HG03095 (cell line): ENCODE results near the gene PRM3.
"Not testable (repeated sequence)": the region's sequence is repeated elsewhere in the genome, so short reads cannot be mapped to it uniquely, and the experiment has no call there.

Experiments used
- ATAC-seq: cut with Tn5 transposase; IDR thresholded peaks from one replicate; pipeline ENCODE4 v1.9.1; 2021; ENCODE audit warnings: moderate library complexity; ENCODE audit not compliant: unreplicated experiment

PRM3 gene

DNA sequence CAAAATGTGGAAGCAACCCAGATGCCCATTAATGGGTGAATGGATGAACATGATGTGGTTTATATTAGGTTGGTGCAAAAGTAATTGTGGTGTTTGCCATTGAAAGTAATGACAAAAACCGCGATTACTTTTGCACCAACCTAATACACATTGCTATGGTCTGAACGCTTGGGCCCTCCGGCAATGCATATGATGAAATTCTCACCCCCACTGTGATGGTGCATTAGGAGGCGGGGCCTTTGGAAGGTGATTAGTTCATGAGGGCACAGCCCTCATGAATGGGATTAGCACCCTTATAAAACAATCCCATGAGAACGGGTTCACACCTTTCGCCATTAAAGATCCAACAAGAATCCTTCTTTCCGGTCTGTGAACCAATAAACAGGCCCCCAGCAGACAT lies 33.0 kb upstream of the PRM3 start:
- no peak for ATAC-seq

DNA sequence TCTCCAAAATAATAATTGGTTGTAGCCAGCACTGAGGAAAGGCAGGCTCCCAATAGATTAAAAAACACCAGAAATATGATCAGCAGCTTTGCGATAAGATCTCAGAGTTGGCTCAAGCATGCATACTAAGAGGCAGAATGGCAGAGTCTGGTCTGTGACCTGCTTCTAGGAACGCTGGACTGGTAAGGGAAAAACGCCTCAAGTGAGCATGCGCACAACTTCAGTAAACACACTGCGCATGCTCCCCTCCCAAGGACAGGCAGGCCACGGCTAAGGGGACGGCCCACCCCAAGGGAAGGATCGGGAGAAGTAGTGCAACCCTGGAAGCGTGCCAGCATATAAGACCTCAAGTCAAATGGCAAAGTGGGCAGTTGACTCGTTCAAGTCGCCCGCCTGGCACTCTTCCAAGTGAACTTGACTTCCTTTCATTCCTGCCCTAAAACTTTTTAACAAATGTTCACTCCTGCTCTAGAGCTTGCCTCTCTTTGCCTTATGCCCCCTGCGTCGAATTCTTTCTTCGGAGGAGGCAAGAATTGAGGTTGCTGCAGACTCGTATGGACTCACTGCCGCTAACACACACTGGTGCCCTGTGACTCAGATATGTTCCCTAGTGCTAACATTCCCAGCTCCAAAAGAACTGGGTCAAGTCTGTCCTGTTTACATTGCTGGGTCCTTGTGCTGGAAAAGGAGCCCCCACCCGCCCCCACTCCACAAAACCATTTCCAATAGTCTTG lies 30.1 kb upstream of the PRM3 start:
- no peak for ATAC-seq

- no peak for ATAC-seq
Observed at GRCh38 chr16:11302977-11303376, 29.5 kb upstream of the PRM3 start.

DNA sequence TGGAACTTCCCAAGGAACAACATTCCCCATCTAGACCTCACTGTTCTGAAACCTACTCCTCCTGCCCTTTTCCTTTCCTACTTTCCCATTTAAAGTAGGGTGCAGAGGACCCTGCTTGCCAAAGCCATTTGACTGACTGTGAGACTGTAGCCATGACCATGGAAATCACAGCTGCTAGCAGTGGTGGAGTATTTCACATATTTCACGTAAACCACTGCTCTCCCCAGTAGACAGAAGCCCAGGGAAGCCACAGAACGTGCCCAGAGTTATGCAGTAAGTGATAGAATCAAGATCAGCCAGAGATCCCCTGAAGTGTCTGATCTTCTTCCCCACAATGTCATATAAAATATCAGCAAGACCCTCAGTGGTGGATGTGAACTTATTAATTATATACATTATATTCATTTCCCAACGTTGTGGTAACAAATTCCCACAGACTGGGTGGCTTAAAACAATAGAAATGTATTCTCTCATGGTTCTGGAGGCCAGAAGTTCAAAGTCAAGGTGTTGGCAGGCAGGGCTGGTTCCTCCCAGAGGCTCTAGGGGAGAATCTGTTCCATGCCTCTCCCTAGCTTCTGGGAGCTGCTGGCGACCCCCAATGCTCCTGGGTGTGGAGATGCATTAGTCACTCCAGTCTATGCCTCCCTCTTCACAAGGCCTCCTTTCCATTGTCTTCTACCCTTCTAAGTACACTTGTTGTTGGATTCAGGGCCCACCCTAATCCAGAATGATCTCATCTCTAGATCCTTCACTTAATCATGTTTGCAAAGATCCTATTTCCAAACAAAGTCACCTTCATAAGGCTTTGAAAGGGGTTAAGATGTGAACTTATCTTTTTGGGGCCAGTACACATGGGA lies 28.4 kb upstream of the PRM3 start:
- ATAC-seq: no peak

- ATAC-seq: no peak
Observed at GRCh38 chr16:11300560-11300892, 27.1 kb upstream of the PRM3 start.

DNA sequence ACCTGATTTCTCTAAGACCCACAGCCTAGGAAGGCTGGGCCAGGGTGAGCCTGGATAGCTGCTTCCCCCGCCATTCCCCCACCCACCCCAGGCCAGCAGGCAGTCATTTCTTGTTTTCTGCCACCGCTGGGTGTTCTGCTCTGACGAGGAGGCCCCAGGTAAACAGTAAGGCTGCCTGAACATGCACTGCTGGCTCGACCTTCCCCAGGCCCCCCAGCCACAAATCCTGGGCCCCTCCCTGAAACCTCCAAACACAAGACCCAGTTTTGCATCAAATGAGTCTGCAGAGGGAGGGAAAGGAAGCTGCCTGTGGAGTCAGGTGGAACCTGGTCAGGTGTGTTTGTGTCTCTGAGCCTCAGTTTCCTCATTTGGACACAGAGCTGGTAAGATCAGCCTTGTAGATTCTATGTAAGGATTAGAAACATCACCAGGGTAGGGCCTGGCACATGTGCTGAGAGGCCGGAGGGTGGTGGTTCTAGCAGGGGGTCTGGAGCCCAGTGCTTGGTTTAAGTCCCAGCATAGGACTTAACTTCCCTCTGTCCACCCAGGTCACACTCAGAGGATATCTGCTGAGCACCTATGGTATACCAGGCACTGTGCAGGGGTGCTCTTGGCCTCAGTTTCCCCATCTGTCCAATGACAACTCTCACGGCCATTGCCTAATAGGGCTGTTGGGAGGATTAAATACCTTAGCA lies 26.6 kb upstream of the PRM3 start:
- no peak for ATAC-seq

- ATAC-seq: not testable (repeated sequence)
Observed at GRCh38 chr16:11298950-11299547, 25.6 kb upstream of the PRM3 start.

GRCh38 chr16:11298143-11298900 lies 24.9 kb upstream of the PRM3 start:
- peak; percentile 24 for ATAC-seq

DNA sequence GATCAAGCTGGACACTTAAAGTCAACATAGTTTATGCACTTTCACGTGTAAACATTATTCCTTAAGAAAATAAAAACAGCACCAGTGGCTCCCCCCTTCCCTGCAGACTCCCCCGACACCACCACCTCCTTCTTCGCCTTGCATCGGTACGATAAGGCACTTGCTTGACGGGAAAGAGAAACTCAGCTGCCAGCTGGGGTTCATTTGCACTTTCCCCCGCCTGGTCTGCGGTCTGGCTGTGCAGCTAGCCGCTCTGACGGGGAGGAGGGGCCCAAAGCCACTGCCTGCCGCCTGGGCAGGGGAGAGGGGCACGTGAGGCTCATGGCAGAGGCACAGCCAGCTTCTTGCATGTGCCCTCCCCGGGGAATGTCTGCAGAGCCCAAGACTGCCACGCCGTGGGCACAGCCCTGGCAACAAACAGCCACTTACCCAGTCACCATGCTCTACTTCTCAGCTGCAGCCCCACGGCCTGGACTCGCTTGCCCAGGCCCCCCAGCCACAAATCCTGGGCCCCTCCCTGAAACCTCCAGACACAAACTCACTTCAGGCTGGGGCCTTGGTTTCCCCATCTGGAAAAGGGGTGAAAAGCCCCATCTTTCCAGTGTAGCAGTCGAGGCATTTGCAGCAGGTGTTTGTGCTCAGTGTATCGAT lies 24.2 kb upstream of the PRM3 start:
- ATAC-seq: peak; percentile 56

DNA sequence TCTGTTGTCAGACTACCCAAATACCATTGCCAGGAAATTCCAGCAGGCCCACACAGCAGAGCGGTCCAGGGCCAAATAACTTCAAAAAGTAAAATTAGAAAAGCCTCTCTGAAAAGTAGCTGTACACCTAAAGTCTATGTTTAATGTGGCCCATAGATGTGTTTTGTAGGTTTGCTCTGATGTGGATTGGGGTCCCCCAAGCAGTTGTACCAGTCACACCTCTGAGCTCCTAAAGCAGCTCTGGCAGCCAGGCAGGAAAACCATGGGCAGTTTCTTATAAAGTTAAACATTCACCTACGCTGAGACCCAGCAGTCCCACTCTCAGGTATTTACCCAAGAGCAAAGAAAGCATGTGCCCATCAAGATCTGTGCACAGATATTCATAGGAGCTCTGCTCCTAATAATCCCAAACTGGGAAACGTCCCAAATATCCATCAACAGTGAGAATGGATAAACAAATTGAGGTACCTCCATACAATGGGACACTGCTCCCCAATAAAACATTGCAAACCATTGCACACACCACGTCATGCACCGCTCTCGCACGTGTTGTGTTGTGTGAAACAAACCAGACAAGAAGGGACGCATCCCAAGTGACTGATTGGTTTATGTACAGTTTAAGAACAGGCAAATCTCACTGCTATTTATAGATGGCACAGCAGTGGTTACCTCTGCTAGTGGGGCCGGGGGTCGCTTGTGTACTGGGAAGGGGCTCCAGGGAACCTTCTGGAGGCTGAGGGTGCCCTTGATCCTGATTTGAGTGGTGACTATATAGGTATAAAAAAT lies 23.5 kb upstream of the PRM3 start:
- no peak for ATAC-seq

DNA sequence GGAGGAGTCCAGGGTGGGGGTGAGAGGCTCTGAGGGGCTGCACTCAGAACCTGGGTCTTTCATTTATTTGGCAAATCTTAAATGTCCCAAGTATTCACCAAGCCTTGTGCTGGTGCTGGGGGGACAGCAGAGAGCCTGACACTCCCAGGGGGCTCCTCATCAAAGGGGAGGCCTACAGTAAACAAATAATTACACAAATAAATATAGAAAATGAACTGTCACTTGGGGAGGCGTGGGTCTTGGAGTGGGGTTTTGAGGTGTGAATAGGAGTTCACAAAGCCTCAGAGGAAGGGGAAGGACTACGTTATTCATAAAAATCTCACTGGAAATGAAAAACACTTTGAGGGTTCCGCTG lies 22.9 kb upstream of the PRM3 start:
- no peak for ATAC-seq

DNA sequence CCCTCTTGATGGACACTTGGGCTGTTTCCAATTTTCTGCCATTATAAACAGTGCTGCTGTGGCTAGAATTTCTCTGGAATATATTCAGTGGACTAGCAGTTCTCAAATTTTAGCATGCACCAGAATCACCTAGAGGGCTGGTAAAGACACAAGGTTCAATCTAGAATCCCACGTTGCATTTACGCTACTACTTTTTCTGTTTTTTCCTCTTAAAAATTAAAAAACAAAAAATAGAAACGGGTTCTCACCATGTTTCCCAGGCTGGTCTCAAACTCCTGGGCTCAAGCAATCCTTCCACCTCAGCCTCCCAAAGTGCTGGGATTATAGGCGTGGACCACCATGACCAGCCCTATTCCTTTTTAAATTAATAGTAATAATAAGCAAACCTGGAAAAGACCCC lies 22.2 kb upstream of the PRM3 start:
- no peak for ATAC-seq

DNA sequence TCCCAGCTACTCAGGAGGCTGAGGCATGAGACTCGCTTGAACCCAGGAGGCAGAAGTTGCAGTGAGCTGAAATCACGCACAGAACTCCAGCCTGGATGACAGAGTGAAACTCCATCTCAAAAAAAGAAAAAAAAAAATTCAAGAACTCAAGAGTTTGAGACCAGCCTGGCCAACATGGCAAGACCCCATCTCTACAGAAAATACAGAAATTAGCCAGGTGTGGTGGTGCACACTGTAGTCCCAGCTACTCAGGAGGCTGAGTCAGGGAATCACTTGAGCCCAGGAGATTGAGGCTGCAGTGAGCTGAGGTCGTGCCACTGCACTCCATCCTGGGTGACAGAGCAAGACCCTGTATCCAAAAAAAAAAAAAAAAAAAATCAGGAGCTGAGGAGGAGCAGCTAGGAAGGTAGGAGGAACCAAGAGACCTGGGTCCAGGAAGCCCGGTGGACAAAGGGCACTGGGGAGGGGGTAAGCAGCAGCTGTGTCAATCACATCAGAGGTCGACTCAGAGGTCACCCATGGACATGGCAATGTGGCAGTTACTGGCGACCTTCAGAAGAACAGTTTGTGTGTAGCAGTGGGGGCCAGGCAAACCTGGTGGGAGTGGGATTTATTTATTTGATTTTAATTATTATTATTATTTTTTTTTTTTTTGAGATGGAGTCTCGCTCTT lies 18.8 kb upstream of the PRM3 start:
- ATAC-seq: no peak

GRCh38 chr16:11291091-11291703 lies 17.8 kb upstream of the PRM3 start:
- ATAC-seq: no peak

- no peak for ATAC-seq
Observed at GRCh38 chr16:11290102-11290893, 16.9 kb upstream of the PRM3 start.

GRCh38 chr16:11289696-11290095 lies 16.3 kb upstream of the PRM3 start:
- not testable (repeated sequence) for ATAC-seq

DNA sequence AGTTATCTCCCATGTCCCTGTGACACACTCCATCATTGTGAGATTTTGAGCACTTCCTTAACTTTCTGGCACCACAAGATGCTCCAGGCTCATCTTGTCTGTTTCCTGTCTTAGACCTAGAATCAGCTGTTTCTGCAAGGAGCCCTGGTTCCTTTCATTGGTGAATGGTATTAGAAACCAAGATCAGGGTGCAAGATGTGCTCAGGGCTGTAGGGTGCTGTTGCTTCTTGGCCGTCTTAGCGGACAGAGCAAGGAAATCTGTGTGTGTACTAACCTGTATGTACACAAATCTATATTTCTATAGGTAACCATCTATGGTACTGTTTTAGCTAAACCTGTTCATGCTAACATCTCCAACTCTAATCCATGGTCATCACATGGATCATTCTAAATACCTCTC lies 15.8 kb upstream of the PRM3 start:
- no peak for ATAC-seq

GRCh38 chr16:11285842-11286241 lies 12.4 kb upstream of the PRM3 start:
- no peak for ATAC-seq
